Glutamatergic neuron (in vitro differentiated cells): ENCODE data around the gene COL12A1. TPM values are rescaled to one million over a fixed set of nuclear protein-coding genes. Genes with fewer than 3 reads are reported as not detected.

ENCODE experiments used
- DNase-seq: peaks from one replicate; pipeline ENCODE4 v3.0.0; 2022
- H3K27ac Mint-ChIP-seq: one replicate; pipeline ENCODE4 v1.8.0; 2020; ENCODE audit warnings: mild to moderate bottlenecking, mixed read lengths, inconsistent platforms; ENCODE audit not compliant: unreplicated experiment
- H3K27me3 Mint-ChIP-seq: one replicate; pipeline ENCODE4 v1.8.0; 2020; ENCODE audit warnings: mild to moderate bottlenecking, moderate library complexity, mixed read lengths, inconsistent platforms; ENCODE audit not compliant: unreplicated experiment
- H3K36me3 Mint-ChIP-seq: one replicate; pipeline ENCODE4 v1.8.0; 2020; ENCODE audit warnings: mild to moderate bottlenecking, mixed read lengths, inconsistent platforms; ENCODE audit not compliant: unreplicated experiment
- H3K4me1 Mint-ChIP-seq: one replicate; pipeline ENCODE4 v1.8.0; 2020; ENCODE audit warnings: mild to moderate bottlenecking, low read depth, mixed read lengths, inconsistent platforms; ENCODE audit not compliant: unreplicated experiment
- H3K4me3 Mint-ChIP-seq: one replicate; pipeline ENCODE4 v1.8.0; 2020; ENCODE audit warnings: mild to moderate bottlenecking, mixed read lengths, inconsistent platforms; ENCODE audit not compliant: unreplicated experiment
- H3K9me3 Mint-ChIP-seq: one replicate; pipeline ENCODE4 v1.8.0; 2020; ENCODE audit warnings: mild to moderate bottlenecking, moderate library complexity, mixed read lengths, inconsistent platforms; ENCODE audit not compliant: unreplicated experiment
- CTCF ChIP-seq: fragments of 200-600 bp; sonication (generic); IDR thresholded peaks from one replicate; pipeline ENCODE4 v1.5.0; 2021; ENCODE audit not compliant: partially characterized antibody, unreplicated experiment
- total RNA-seq: library from RNA; stranded (reverse); fragmentation: NEBNext Ultra II Directional; extraction: Animal tissue kit (Norgen Biotek cat#: 25700); gene quantifications from one replicate; pipeline ENCODE4 v1.2.1, GENCODE V29; 2021; ENCODE audit not compliant: unreplicated experiment

COL12A1 gene
- total RNA-seq, 1 donor from 2014 or later: 2.4 TPM

GRCh38 chr6:75081047-75081446 is 124.8 kb downstream of the COL12A1 start:
- no peak for TF ChIP-seq CTCF
- H3K27me3 Mint-ChIP-seq: no peaks in the 10 kb centered on the region
- no peaks in the 10 kb centered on the region for H3K36me3 Mint-ChIP-seq
- H3K27ac Mint-ChIP-seq: no peak overlapping the region
- peaks cover 3% of the 10 kb centered on the region for H3K4me1 Mint-ChIP-seq
- no peaks in the 10 kb centered on the region for H3K9me3 Mint-ChIP-seq
- H3K4me3 Mint-ChIP-seq: no peak overlapping the region
- no peak for DNase-seq

GRCh38 chr6:75079589-75079988 is 126.3 kb downstream of the COL12A1 start:
- Mint-ChIP-seq H3K27me3 (no peaks in the 10 kb centered on the region), H3K36me3 (no peaks in the 10 kb centered on the region)

GRCh38 chr6:75077701-75078100 is 128.2 kb downstream of the COL12A1 start:
- H3K9me3 Mint-ChIP-seq: no peaks in the 10 kb centered on the region
- H3K36me3 Mint-ChIP-seq: no peaks in the 10 kb centered on the region
- TF ChIP-seq CTCF: no peak
- no peaks in the 10 kb centered on the region for H3K27me3 Mint-ChIP-seq
- H3K4me1 Mint-ChIP-seq: no peaks in the 10 kb centered on the region
- no peak overlapping the region for H3K27ac Mint-ChIP-seq
- DNase-seq: no peak
- no peak overlapping the region for H3K4me3 Mint-ChIP-seq

More at GRCh38 chr6:75079589-75079988, 126.3 kb downstream of the COL12A1 start:
- no peak overlapping the region for H3K4me3 Mint-ChIP-seq
- no peak for DNase-seq
- TF ChIP-seq CTCF: no peak
- H3K27ac Mint-ChIP-seq: no peak overlapping the region
- no peaks in the 10 kb centered on the region for H3K4me1 Mint-ChIP-seq
- no peaks in the 10 kb centered on the region for H3K9me3 Mint-ChIP-seq

- Mint-ChIP-seq H3K4me1 (no peaks in the 10 kb centered on the region), H3K36me3 (no peaks in the 10 kb centered on the region), H3K4me3 (no peak overlapping the region), H3K9me3 (no peaks in the 10 kb centered on the region), H3K27ac (no peak overlapping the region), H3K27me3 (no peaks in the 10 kb centered on the region)
- TF ChIP-seq CTCF: no peak
- DNase-seq: no peak
Observed at GRCh38 chr6:75076009-75076408, 129.8 kb downstream of the COL12A1 start.

- no peak for DNase-seq
- H3K36me3 Mint-ChIP-seq: no peaks in the 10 kb centered on the region
- TF ChIP-seq CTCF: no peak
- H3K27ac Mint-ChIP-seq: no peak overlapping the region
- H3K4me3 Mint-ChIP-seq: no peak overlapping the region
- H3K9me3 Mint-ChIP-seq: no peaks in the 10 kb centered on the region
- no peaks in the 10 kb centered on the region for H3K27me3 Mint-ChIP-seq
- H3K4me1 Mint-ChIP-seq: no peaks in the 10 kb centered on the region
Observed at GRCh38 chr6:75070244-75070643, 135.6 kb downstream of the COL12A1 start.
